ENCODE measurements around the gene COL13A1.

The COL13A1 gene

DNA sequence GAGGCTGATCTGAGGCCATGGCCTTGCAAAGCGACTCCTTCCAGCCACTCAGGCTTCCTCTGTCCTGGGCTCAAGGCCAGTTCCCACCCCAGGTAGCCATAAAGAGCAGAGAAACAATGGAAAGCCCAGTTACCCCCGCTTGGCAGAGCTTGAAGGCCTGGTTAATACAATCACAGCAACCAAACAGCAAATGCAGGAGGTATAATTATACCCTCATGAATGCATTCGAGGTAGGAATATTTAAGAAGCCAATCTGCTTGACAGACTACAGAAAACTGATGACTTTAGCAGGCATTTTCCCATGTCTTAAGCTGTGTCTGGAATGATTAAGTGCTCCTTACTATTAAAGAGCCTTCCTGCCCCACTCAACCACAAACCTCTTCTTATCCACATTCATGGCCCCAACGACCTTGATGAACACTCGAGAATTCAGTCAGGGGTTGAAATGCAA, 136.9 kb downstream of the COL13A1 start:
- TF ChIP-seq, protein P1, sequence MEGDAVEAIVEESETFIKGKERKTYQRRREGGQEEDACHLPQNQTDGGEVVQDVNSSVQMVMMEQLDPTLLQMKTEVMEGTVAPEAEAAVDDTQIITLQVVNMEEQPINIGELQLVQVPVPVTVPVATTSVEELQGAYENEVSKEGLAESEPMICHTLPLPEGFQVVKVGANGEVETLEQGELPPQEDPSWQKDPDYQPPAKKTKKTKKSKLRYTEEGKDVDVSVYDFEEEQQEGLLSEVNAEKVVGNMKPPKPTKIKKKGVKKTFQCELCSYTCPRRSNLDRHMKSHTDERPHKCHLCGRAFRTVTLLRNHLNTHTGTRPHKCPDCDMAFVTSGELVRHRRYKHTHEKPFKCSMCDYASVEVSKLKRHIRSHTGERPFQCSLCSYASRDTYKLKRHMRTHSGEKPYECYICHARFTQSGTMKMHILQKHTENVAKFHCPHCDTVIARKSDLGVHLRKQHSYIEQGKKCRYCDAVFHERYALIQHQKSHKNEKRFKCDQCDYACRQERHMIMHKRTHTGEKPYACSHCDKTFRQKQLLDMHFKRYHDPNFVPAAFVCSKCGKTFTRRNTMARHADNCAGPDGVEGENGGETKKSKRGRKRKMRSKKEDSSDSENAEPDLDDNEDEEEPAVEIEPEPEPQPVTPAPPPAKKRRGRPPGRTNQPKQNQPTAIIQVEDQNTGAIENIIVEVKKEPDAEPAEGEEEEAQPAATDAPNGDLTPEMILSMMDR (IDR thresholded peaks at IDR 0.05; ENCODE audit: insufficient read depth, low read depth, low read length, missing control alignments), result no peak
- no peak for DNase-seq (ENCODE audit: low read depth)
- no peak overlapping the region for H3K4me3 ChIP-seq (ENCODE audit: low read depth, low read length)

DNA sequence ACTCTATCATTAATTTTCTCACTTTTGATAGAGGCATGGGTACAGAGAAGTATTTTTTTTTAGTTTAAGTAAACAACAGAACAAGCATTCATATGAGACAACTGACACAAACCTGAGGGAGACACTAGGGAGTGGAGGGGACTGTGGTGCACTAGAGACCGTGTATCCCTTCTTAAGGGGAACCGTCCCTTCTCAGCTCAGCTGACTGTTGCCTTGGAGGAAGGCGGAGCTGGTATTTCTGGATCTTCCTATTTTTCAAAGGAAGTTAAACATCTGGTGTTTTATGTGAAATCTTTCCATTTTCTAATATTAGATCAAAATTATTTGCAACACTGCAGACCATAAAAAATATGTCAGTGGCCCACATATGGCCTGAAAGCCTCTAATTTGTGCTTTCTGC, 137.4 kb downstream of the COL13A1 start:
- TF ChIP-seq, protein P1 (IDR thresholded peaks at IDR 0.05; ENCODE audit: insufficient read depth, low read depth, low read length, missing control alignments), result no peak
- H3K4me3 ChIP-seq (ENCODE audit: low read depth, low read length), result no peak overlapping the region
- no peak for DNase-seq (ENCODE audit: low read depth)

DNA sequence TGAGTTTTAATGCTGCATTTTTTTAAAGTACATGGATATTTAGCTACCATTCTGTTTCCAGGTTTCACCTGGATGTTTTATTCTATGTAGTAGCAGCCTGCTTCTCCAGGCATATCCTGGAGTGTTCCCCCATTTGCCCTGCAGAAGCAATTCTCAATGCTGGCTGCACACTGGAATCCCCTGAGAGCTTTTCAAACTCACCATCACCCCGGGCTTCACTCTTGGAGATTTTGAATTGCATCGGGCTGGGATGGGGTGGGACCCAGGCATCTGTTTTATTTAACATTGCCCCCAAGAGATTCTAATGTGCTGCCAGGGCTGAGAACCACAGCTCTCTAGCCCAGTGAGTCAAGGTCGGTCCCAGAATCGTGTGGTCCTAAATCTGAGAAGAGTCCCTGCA, 137.8 kb downstream of the COL13A1 start:
- no peak overlapping the region for H3K4me3 ChIP-seq (ENCODE audit: low read depth, low read length)
- DNase-seq (ENCODE audit: low read depth), result no peak
- TF ChIP-seq, protein P1 (IDR thresholded peaks at IDR 0.05; ENCODE audit: insufficient read depth, low read depth, low read length, missing control alignments), result no peak

DNA sequence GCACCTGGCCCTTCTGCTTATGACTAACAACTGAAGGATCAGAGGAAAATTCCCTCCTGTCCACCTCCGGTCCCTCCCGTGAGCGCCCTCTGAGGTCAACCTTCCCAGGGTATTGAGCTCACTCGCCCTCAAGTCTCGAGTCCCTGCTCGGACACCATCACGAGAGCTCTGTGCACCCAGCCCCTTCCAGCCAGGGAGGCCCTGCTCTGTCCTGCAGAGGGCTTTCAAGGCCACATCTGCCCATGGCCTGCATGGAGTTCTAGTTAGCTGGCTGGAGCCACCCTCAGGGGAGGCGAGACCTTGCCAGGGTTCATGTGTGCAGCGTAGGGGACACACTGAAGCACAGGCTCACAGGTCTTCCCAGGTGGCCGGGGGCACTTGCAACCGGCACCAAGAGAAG, 140.0 kb downstream of the COL13A1 start:
- DNase-seq (ENCODE audit: low read depth), result no peak

DNA sequence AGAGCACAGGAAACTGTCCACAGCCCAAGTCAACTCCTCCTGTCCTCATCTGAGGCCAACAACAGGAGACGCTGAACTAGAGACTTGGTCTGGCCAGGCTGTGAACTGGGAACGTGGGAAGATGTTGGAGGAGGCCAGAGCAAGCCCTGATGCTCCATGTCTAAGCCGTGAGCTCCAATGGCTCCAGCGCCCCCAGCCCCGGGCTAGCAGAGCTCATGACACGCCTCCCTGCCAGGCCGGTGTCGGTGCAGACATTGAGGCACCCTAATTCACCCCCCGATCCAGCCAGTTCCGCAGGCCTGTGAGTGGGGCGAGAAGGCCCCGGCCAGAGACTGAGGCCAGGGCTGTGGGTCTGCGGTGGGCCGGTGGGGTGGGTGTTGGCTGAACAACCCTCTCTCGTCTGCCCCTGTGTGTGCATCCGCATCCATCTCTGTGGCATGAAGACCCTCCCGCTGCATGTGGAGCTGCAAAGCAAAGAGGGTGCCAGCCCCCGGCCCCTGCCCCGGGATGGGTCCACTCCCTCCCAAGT, 141.7 kb downstream of the COL13A1 start:
- DNase-seq (ENCODE audit: low read depth), result no peak
- TF ChIP-seq, protein P1 (IDR thresholded peaks at IDR 0.05; ENCODE audit: insufficient read depth, low read depth, low read length, missing control alignments), result no peak
- H3K4me3 ChIP-seq (ENCODE audit: low read depth, low read length), result no peak overlapping the region

More for the DNA sequence above, 140.0 kb downstream of the COL13A1 start:
- TF ChIP-seq, protein P1 (IDR thresholded peaks at IDR 0.05; ENCODE audit: insufficient read depth, low read depth, low read length, missing control alignments), result no peak
- H3K4me3 ChIP-seq (ENCODE audit: low read depth, low read length), result no peak overlapping the region

DNA sequence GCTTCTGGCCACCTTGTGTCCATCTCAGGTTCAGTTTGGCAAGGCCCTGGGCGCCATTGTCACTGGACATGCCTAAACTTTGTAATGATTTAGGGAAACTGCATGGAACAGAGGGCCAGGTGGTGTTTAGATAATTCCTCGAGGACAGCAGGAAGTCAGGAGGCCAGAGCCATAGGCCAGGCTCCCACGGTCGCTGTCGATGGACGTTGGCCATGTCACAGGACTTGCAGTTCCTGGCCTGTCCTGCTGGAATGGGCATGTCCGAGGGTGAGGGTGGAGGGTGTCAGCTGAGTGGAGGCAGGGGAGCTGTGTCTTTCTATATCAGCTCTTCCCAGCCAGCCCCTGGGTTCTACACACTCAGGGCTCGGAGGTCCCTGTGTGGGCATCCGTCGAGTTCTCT, 143.1 kb downstream of the COL13A1 start:
- no peak for DNase-seq (ENCODE audit: low read depth)
- H3K4me3 ChIP-seq (ENCODE audit: low read depth, low read length), result no peak overlapping the region
- TF ChIP-seq, protein P1 (IDR thresholded peaks at IDR 0.05; ENCODE audit: insufficient read depth, low read depth, low read length, missing control alignments), result no peak

DNA sequence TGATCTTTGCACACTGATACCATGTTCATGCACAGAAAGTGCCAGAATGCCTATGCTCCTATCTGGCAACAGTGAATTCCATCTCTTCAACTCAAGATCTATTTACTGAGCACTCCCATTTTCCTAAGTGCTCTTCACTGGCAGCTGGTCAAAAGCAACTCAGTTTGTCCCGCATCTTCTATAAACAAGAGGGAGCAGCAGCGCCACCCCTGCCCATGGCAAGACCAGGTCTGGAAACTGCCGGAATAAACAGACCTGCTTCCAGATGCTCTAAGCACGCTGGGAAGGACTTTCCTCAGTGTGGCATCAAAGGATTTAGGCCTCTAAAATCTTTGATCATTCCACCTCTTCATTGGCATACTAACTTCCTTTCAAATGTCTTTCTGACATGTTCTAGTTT, 146.6 kb downstream of the COL13A1 start:
- TF ChIP-seq, protein P1 (IDR thresholded peaks at IDR 0.05; ENCODE audit: insufficient read depth, low read depth, low read length, missing control alignments), result no peak
- no peak overlapping the region for H3K4me3 ChIP-seq (ENCODE audit: low read depth, low read length)
- no peak for DNase-seq (ENCODE audit: low read depth)

Data from GM12865 (cell line).